ENCODE data around the gene NACA2.
"Not testable (repeated sequence)": the region's sequence is repeated elsewhere in the genome, so short reads cannot be mapped to it uniquely, and the experiment has no call there.

The NACA2 gene

GRCh38 chr17:61565213-61565612 is 25.8 kb downstream of the NACA2 start:
- Histone ChIP-seq H3K27ac (ENCODE audit: low read length) (no peak overlapping the region), H3K27me3 (ENCODE audit: low read depth, low read length) (no peaks in the 10 kb centered on the region), H3K4me3 (ENCODE audit: low read depth in 1 of 2, low read length in 2 of 2) (no peak overlapping the region), H3K36me3 (ENCODE audit: control insufficient read depth in 1 of 2, insufficient read depth in 2 of 2, low read length in 2 of 2) (no peaks in the 10 kb centered on the region), H3K9me3 (ENCODE audit: control insufficient read depth in 1 of 2, low read length in 2 of 2) (no peaks in the 10 kb centered on the region), H3K4me1 (ENCODE audit: control insufficient read depth in 1 of 2, insufficient read depth in 2 of 2, low read length in 2 of 2) (no peaks in the 10 kb centered on the region)

GRCh38 chr17:61562287-61562686 is 28.7 kb downstream of the NACA2 start:
- H3K4me3 ChIP-seq (ENCODE audit: low read depth in 1 of 2, low read length in 2 of 2): no peak overlapping the region
- no peaks in the 10 kb centered on the region for H3K27me3 ChIP-seq (ENCODE audit: low read depth, low read length)
- no peaks in the 10 kb centered on the region for H3K36me3 ChIP-seq (ENCODE audit: control insufficient read depth in 1 of 2, insufficient read depth in 2 of 2, low read length in 2 of 2)
- H3K27ac ChIP-seq (ENCODE audit: low read length): no peak overlapping the region
- H3K9me3 ChIP-seq (ENCODE audit: control insufficient read depth in 1 of 2, low read length in 2 of 2): no peaks in the 10 kb centered on the region
- no peaks in the 10 kb centered on the region for H3K4me1 ChIP-seq (ENCODE audit: control insufficient read depth in 1 of 2, insufficient read depth in 2 of 2, low read length in 2 of 2)

- Histone ChIP-seq H3K27me3 (ENCODE audit: low read depth, low read length) (no peaks in the 10 kb centered on the region), H3K36me3 (ENCODE audit: control insufficient read depth in 1 of 2, insufficient read depth in 2 of 2, low read length in 2 of 2) (no peaks in the 10 kb centered on the region), H3K4me1 (ENCODE audit: control insufficient read depth in 1 of 2, insufficient read depth in 2 of 2, low read length in 2 of 2) (no peaks in the 10 kb centered on the region), H3K27ac (ENCODE audit: low read length) (no peak overlapping the region), H3K9me3 (ENCODE audit: control insufficient read depth in 1 of 2, low read length in 2 of 2) (no peaks in the 10 kb centered on the region), H3K4me3 (ENCODE audit: low read depth in 1 of 2, low read length in 2 of 2) (no peak overlapping the region)
Measured at GRCh38 chr17:61561354-61561753, 29.7 kb downstream of the NACA2 start.

GRCh38 chr17:61560071-61560470 is 30.9 kb downstream of the NACA2 start:
- no peak overlapping the region for H3K4me3 ChIP-seq (ENCODE audit: low read depth in 1 of 2, low read length in 2 of 2)
- H3K27me3 ChIP-seq (ENCODE audit: low read depth, low read length): no peaks in the 10 kb centered on the region
- no peak overlapping the region for H3K27ac ChIP-seq (ENCODE audit: low read length)
- no peaks in the 10 kb centered on the region for H3K4me1 ChIP-seq (ENCODE audit: control insufficient read depth in 1 of 2, insufficient read depth in 2 of 2, low read length in 2 of 2)
- no peaks in the 10 kb centered on the region for H3K9me3 ChIP-seq (ENCODE audit: control insufficient read depth in 1 of 2, low read length in 2 of 2)
- no peaks in the 10 kb centered on the region for H3K36me3 ChIP-seq (ENCODE audit: control insufficient read depth in 1 of 2, insufficient read depth in 2 of 2, low read length in 2 of 2)

GRCh38 chr17:61556224-61557188 is 34.5 kb downstream of the NACA2 start:
- Histone ChIP-seq H3K27ac (ENCODE audit: low read length) (no peak overlapping the region), H3K36me3 (ENCODE audit: control insufficient read depth in 1 of 2, insufficient read depth in 2 of 2, low read length in 2 of 2) (no peaks in the 10 kb centered on the region), H3K27me3 (ENCODE audit: low read depth, low read length) (no peaks in the 10 kb centered on the region), H3K4me1 (ENCODE audit: control insufficient read depth in 1 of 2, insufficient read depth in 2 of 2, low read length in 2 of 2) (no peaks in the 10 kb centered on the region), H3K4me3 (ENCODE audit: low read depth in 1 of 2, low read length in 2 of 2) (no peak overlapping the region), H3K9me3 (ENCODE audit: control insufficient read depth in 1 of 2, low read length in 2 of 2) (no peaks in the 10 kb centered on the region)

DNA sequence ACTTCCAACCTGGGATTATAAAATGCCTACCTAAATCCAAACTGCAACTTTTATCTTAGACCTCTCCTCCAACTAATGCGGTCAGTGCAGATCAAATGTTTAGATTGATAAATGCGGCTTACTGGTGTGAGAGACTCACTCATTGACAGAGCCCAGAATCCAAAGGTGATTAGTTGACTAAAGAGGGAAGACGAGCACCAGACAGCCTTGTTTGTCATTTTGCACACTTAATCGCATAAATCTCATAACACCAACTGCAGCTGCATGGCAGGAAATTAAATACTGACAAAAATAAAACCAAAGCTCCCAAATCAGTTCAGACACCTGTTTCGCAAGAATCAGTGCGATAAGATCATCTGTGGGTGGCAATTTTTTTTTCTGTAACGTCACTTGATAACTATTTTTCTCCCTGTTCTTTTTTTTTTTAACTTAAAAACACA is 35.9 kb downstream of the NACA2 start:
- Histone ChIP-seq H3K36me3 (ENCODE audit: control insufficient read depth in 1 of 2, insufficient read depth in 2 of 2, low read length in 2 of 2) (no peaks in the 10 kb centered on the region), H3K4me3 (ENCODE audit: low read depth in 1 of 2, low read length in 2 of 2) (no peak overlapping the region), H3K9me3 (ENCODE audit: control insufficient read depth in 1 of 2, low read length in 2 of 2) (no peaks in the 10 kb centered on the region), H3K27ac (ENCODE audit: low read length) (no peak overlapping the region), H3K27me3 (ENCODE audit: low read depth, low read length) (no peaks in the 10 kb centered on the region), H3K4me1 (ENCODE audit: control insufficient read depth in 1 of 2, insufficient read depth in 2 of 2, low read length in 2 of 2) (no peaks in the 10 kb centered on the region)

- no peaks in the 10 kb centered on the region for H3K36me3 ChIP-seq (ENCODE audit: control insufficient read depth in 1 of 2, insufficient read depth in 2 of 2, low read length in 2 of 2)
- H3K27me3 ChIP-seq (ENCODE audit: low read depth, low read length): no peaks in the 10 kb centered on the region
- H3K4me3 ChIP-seq (ENCODE audit: low read depth in 1 of 2, low read length in 2 of 2): no peak overlapping the region
- H3K27ac ChIP-seq (ENCODE audit: low read length): no peak overlapping the region
- H3K9me3 ChIP-seq (ENCODE audit: control insufficient read depth in 1 of 2, low read length in 2 of 2): no peaks in the 10 kb centered on the region
- no peaks in the 10 kb centered on the region for H3K4me1 ChIP-seq (ENCODE audit: control insufficient read depth in 1 of 2, insufficient read depth in 2 of 2, low read length in 2 of 2)
Measured at GRCh38 chr17:61554209-61554608, 36.8 kb downstream of the NACA2 start.

DNA sequence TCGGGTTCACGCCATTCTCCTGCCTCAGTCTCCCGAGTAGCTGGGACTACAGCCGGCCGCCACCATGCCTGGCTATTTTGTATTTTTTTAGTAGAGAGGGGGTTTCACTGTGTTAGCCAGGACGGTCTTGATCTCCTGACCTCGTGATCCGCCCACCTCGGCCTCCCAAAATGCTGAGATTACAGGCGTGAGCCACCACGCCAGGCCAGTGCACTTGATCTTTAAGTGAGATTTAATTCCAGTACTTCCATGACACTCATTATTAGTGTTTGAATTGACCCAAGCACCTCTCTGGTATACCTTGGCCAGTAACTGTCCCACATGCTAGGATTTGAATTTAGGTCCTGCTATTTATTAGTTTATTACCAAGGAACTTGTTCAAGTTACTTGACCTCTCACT is 38.5 kb downstream of the NACA2 start:
- not testable (repeated sequence) for H3K27me3 ChIP-seq (ENCODE audit: low read depth, low read length); H3K4me3 ChIP-seq (ENCODE audit: low read depth in 1 of 2, low read length in 2 of 2); H3K36me3 ChIP-seq (ENCODE audit: control insufficient read depth in 1 of 2, insufficient read depth in 2 of 2, low read length in 2 of 2)

DNA sequence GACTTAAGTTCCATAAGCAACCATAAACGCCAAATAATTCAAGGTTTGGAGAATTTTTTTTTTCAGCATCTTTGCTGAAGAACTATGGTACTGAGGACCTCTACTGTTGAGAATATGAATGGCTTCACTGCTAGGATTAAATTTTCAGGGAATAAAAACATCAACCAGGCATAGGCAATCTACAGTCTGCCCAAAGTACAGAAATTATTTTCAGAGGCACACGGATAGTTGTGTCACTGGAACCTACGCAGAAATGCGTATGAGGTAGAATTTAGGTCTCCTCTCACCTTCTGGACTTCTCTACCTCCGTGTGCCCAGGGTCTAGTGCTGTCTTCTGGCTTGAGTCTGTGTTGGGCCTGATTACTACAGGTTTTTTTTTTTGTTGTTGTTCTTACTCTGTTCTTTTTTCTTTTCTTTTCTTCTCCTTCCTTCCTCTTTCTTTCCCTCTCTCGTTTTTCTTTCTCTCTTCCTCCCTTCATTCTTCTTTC is 39.7 kb downstream of the NACA2 start:
- H3K36me3 ChIP-seq (ENCODE audit: control insufficient read depth in 1 of 2, insufficient read depth in 2 of 2, low read length in 2 of 2): no peaks in the 10 kb centered on the region
- no peak overlapping the region for H3K4me3 ChIP-seq (ENCODE audit: low read depth in 1 of 2, low read length in 2 of 2)
- no peaks in the 10 kb centered on the region for H3K27me3 ChIP-seq (ENCODE audit: low read depth, low read length)
- H3K9me3 ChIP-seq (ENCODE audit: control insufficient read depth in 1 of 2, low read length in 2 of 2): no peaks in the 10 kb centered on the region
- H3K4me1 ChIP-seq (ENCODE audit: control insufficient read depth in 1 of 2, insufficient read depth in 2 of 2, low read length in 2 of 2): no peaks in the 10 kb centered on the region
- H3K27ac ChIP-seq (ENCODE audit: low read length): no peak overlapping the region

More for the DNA sequence above, 38.5 kb downstream of the NACA2 start:
- H3K9me3 ChIP-seq (ENCODE audit: control insufficient read depth in 1 of 2, low read length in 2 of 2); H3K4me1 ChIP-seq (ENCODE audit: control insufficient read depth in 1 of 2, insufficient read depth in 2 of 2, low read length in 2 of 2); H3K27ac ChIP-seq (ENCODE audit: low read length): not testable (repeated sequence)

DNA sequence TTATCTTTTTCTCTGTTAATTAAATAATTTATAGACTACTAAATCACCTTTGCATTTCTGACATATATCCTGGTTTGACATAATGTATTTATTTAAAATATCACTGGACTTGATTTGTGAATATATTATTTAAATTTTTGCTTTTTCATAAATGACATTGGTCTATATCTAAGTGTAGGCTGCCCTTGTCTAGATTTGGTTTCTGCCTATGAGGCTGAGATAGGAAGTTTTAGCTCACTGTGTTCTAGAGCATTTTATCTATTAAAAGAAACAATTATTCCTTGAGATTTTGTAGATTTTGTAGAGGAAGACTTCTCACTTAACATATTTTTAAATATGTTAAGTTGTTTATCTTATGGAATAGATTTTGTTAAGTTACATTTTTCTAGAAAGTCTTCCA is 43.9 kb downstream of the NACA2 start:
- H3K4me1 ChIP-seq (ENCODE audit: control insufficient read depth in 1 of 2, insufficient read depth in 2 of 2, low read length in 2 of 2): no peaks in the 10 kb centered on the region
- no peaks in the 10 kb centered on the region for H3K9me3 ChIP-seq (ENCODE audit: control insufficient read depth in 1 of 2, low read length in 2 of 2)
- no peaks in the 10 kb centered on the region for H3K36me3 ChIP-seq (ENCODE audit: control insufficient read depth in 1 of 2, insufficient read depth in 2 of 2, low read length in 2 of 2)
- H3K4me3 ChIP-seq (ENCODE audit: low read depth in 1 of 2, low read length in 2 of 2): no peak overlapping the region
- H3K27ac ChIP-seq (ENCODE audit: low read length): no peak overlapping the region
- H3K27me3 ChIP-seq (ENCODE audit: low read depth, low read length): no peaks in the 10 kb centered on the region

DNA sequence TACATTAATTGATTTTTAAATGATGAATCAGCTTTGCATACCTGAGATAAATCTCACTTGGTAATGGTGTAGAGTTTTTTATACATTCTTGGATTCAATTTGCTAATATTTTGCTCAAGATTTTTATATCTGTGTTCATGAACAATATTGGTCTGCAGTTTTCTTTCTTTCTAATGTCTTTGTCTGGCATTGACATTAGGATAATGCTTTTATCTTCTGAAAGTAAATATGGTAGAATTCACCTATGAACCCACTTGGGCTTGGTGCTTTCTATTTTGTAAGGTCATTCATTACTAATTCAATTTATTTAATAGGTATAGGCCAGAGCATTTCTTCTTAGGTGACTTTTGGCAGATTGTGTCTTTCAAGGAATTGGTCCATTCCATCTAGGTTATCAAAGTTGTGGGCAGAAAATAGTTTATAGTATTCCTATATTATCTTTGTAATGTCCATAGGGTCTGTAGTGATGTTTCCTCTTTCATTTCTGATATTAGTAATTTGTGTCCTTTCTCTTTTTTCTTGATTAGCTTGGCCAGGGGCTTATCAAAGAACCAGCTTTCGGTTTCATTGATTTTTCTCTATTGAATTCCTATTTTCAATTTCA is 45.6 kb downstream of the NACA2 start:
- no peaks in the 10 kb centered on the region for H3K36me3 ChIP-seq (ENCODE audit: control insufficient read depth in 1 of 2, insufficient read depth in 2 of 2, low read length in 2 of 2)
- no peaks in the 10 kb centered on the region for H3K27me3 ChIP-seq (ENCODE audit: low read depth, low read length)
- no peak overlapping the region for H3K4me3 ChIP-seq (ENCODE audit: low read depth in 1 of 2, low read length in 2 of 2)
- peaks cover 3 to 6% of the 10 kb centered on the region in 2 donors for H3K9me3 ChIP-seq (ENCODE audit: control insufficient read depth in 1 of 2, low read length in 2 of 2)
- H3K27ac ChIP-seq (ENCODE audit: low read length): no peak overlapping the region
- H3K4me1 ChIP-seq (ENCODE audit: control insufficient read depth in 1 of 2, insufficient read depth in 2 of 2, low read length in 2 of 2): no peaks in the 10 kb centered on the region
